NCI-H526 treated with DMSO at 0.1 percent for 48 hours (cell line): Measurements from ENCODE around the gene GSG1L.
"Not testable (repeated sequence)": the region's sequence is repeated elsewhere in the genome, so short reads cannot be mapped to it uniquely, and the experiment has no call there.

Experiments
- DNase-seq: peaks from one replicate; lab custom pipeline; 2025; lab: John Stamatoyannopoulos, UW

Gene GSG1L

GRCh38 chr16:27754788-27755690 lies 308.5 kb downstream of the GSG1L start:
- DNase-seq: no peak

GRCh38 chr16:27753563-27753962 lies 310.0 kb downstream of the GSG1L start:
- no peak for DNase-seq

- no peak for DNase-seq
Observed at GRCh38 chr16:27752241-27752640, 311.3 kb downstream of the GSG1L start.

GRCh38 chr16:27751676-27752075 lies 311.8 kb downstream of the GSG1L start:
- DNase-seq: no peak

- no peak for DNase-seq
Observed at GRCh38 chr16:27751233-27751632, 312.3 kb downstream of the GSG1L start.

GRCh38 chr16:27749946-27750345 lies 313.6 kb downstream of the GSG1L start:
- no peak for DNase-seq

GRCh38 chr16:27749547-27749875 lies 314.0 kb downstream of the GSG1L start:
- DNase-seq: no peak

GRCh38 chr16:27748868-27749546 lies 314.5 kb downstream of the GSG1L start:
- no peak for DNase-seq

GRCh38 chr16:27747946-27748345 lies 315.6 kb downstream of the GSG1L start:
- DNase-seq: no peak

GRCh38 chr16:27746076-27746855 lies 317.2 kb downstream of the GSG1L start:
- DNase-seq: no peak

GRCh38 chr16:27745348-27745747 lies 318.2 kb downstream of the GSG1L start:
- DNase-seq: no peak

- no peak for DNase-seq
Observed at GRCh38 chr16:27743963-27744362, 319.6 kb downstream of the GSG1L start.

- not testable (repeated sequence) for DNase-seq
Observed at GRCh38 chr16:27743001-27743400, 320.5 kb downstream of the GSG1L start.

GRCh38 chr16:27742333-27742732 lies 321.2 kb downstream of the GSG1L start:
- DNase-seq: no peak

GRCh38 chr16:27740496-27741201 lies 322.9 kb downstream of the GSG1L start:
- no peak for DNase-seq

- no peak for DNase-seq
Observed at GRCh38 chr16:27739606-27740357, 323.7 kb downstream of the GSG1L start.

GRCh38 chr16:27738596-27738995 lies 324.9 kb downstream of the GSG1L start:
- no peak for DNase-seq
